Measurements from ENCODE around the gene USP24. TPM values are rescaled to one million over a fixed set of nuclear protein-coding genes. Genes with fewer than 3 reads are reported as not detected.

USP24 gene
- total RNA-seq, 1 experiment from 2014 or later = 38.5 TPM

DNA sequence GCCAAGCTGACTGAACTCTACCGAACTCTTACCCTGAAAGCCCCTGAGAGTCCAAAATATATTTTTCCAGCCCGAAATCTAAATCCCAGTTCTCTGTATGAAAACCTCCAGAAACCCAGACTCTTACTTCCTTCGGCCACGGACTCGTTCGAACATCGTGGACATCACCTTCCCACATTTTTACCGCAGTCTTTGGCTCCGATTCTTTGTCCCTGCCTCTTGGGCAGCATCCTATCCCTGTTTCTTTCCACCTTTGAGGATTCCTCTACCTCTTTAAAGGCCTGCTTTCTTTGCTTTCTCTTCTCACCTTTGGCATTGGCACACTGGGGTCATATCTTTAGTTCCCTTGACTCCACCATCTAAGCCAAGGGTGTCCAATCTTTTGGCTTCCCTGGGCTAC, 932 bp upstream of the USP24 start:
- no peak for DNase-seq
- H2AFZ ChIP-seq (ENCODE audit: low read length) = peak overlapping the region; percentile 82
- H3K4me3 ChIP-seq (ENCODE audit: low read length) = peak overlapping the region; percentile 95
- TF ChIP-seq, protein P1, sequence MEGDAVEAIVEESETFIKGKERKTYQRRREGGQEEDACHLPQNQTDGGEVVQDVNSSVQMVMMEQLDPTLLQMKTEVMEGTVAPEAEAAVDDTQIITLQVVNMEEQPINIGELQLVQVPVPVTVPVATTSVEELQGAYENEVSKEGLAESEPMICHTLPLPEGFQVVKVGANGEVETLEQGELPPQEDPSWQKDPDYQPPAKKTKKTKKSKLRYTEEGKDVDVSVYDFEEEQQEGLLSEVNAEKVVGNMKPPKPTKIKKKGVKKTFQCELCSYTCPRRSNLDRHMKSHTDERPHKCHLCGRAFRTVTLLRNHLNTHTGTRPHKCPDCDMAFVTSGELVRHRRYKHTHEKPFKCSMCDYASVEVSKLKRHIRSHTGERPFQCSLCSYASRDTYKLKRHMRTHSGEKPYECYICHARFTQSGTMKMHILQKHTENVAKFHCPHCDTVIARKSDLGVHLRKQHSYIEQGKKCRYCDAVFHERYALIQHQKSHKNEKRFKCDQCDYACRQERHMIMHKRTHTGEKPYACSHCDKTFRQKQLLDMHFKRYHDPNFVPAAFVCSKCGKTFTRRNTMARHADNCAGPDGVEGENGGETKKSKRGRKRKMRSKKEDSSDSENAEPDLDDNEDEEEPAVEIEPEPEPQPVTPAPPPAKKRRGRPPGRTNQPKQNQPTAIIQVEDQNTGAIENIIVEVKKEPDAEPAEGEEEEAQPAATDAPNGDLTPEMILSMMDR (conservative IDR thresholded peaks at IDR 0.05; ENCODE audit: low read depth, low read length) = no peak
- TF ChIP-seq EZH2 (IDR thresholded peaks at IDR 0.05; ENCODE audit: low read length, unreplicated experiment) (no peak), EZH2phosphoT487 (IDR thresholded peaks at IDR 0.05; ENCODE audit: borderline replicate concordance, low read length) (no peak)
- H3K9me2 ChIP-seq (replicated peaks; ENCODE audit: low read length) = no peaks in the 10 kb centered on the region
- no peaks in the 10 kb centered on the region for H3K36me3 ChIP-seq (ENCODE audit: low read depth, low read length)
- no peaks in the 10 kb centered on the region for H3F3A ChIP-seq (ENCODE audit: low read length, unreplicated experiment)
- peaks cover 55% of the 10 kb centered on the region for H3K79me2 ChIP-seq (ENCODE audit: low read length)
- peak overlapping the region; percentile 92 for H3K9ac ChIP-seq (ENCODE audit: low read length)
- no peak for ATAC-seq
- BruUV-seq (replicated peaks) = TSS peak; percentile 73
- peak overlapping the region; percentile 86 for H3K4me2 ChIP-seq (ENCODE audit: low read length)
- no peaks in the 10 kb centered on the region for H3K27me3 ChIP-seq (ENCODE audit: low read length)
- H3K4me1 ChIP-seq (ENCODE audit: insufficient read depth, low read length) = peaks cover 38% of the 10 kb centered on the region
- H3K27ac ChIP-seq (ENCODE audit: low read length) = 0 out of 2 replicates have a peak overlapping the region, but pooled peaks have one; percentile 60
- H4K20me1 ChIP-seq (ENCODE audit: low read length) = peaks cover 26% of the 10 kb centered on the region
- intact Hi-C loops (cut with micrococcal nuclease) = loop anchor here (10.0 kb wide), 1 partner anchor 1429 kb away; the partner anchor contains the start of gene PRKAA2
- CTCF ChIA-PET = no interaction called here
- no peaks in the 10 kb centered on the region for H3K9me3 ChIP-seq (ENCODE audit: low read length)
- POLR2A ChIA-PET (ENCODE audit: unreplicated experiment) = no interaction called here

DNA sequence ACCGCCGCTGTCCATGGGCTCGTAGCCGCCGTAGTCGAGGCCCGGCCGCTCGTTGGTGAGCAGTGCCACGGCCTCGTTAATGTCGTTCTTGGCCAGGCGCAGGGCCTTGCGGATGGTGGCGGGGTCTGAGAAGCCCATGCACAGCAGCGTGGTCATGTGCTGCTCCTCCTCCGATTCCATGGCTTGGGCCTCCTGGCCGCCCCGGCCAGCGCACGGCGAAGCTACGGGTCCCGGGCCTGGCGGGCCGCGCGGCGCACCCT, 300 bp downstream of the USP24 start:
- Histone ChIP-seq H3K36me3 (ENCODE audit: low read depth, low read length) (no peaks in the 10 kb centered on the region), H3K4me2 (ENCODE audit: low read length) (peak overlapping the region; percentile 86), H3K9me3 (ENCODE audit: low read length) (no peaks in the 10 kb centered on the region), H3K79me2 (ENCODE audit: low read length) (peaks cover 67% of the 10 kb centered on the region), H3K4me3 (ENCODE audit: low read length) (peak overlapping the region; percentile 95), H2AFZ (ENCODE audit: low read length) (peak overlapping the region; percentile 82; the same call in 1 of the 2 replicates), H4K20me1 (ENCODE audit: low read length) (peaks cover 35% of the 10 kb centered on the region), H3K27ac (ENCODE audit: low read length) (peak overlapping the region; percentile 60), H3K27me3 (ENCODE audit: low read length) (no peaks in the 10 kb centered on the region), H3K9me2 (replicated peaks; ENCODE audit: low read length) (no peaks in the 10 kb centered on the region), H3K4me1 (ENCODE audit: insufficient read depth, low read length) (peaks cover 42% of the 10 kb centered on the region), H3F3A (ENCODE audit: low read length, unreplicated experiment) (no peaks in the 10 kb centered on the region), H3K9ac (ENCODE audit: low read length) (peak overlapping the region; percentile 92)
- DNase-seq (no peak), ATAC-seq (peak; percentile 31)
- ChIA-PET CTCF (no interaction called here), POLR2A (ENCODE audit: unreplicated experiment) (interaction anchor here (0.7 kb wide), 1 partner anchor 8 kb away, joined by 8 read pairs; no protein-coding TSS in a partner anchor)
- no peak for TF ChIP-seq EZH2phosphoT487 (IDR thresholded peaks at IDR 0.05; ENCODE audit: borderline replicate concordance, low read length)
- TF ChIP-seq, protein P1 (conservative IDR thresholded peaks at IDR 0.05; ENCODE audit: low read depth, low read length) = no peak
- TF ChIP-seq EZH2 (IDR thresholded peaks at IDR 0.05; ENCODE audit: low read length, unreplicated experiment) = no peak
- intact Hi-C loops (cut with micrococcal nuclease) = loop anchor here (10.0 kb wide), 1 partner anchor 1430 kb away; the partner anchor contains the start of gene PRKAA2
- BruUV-seq (replicated peaks) = no TSS peak

DNA sequence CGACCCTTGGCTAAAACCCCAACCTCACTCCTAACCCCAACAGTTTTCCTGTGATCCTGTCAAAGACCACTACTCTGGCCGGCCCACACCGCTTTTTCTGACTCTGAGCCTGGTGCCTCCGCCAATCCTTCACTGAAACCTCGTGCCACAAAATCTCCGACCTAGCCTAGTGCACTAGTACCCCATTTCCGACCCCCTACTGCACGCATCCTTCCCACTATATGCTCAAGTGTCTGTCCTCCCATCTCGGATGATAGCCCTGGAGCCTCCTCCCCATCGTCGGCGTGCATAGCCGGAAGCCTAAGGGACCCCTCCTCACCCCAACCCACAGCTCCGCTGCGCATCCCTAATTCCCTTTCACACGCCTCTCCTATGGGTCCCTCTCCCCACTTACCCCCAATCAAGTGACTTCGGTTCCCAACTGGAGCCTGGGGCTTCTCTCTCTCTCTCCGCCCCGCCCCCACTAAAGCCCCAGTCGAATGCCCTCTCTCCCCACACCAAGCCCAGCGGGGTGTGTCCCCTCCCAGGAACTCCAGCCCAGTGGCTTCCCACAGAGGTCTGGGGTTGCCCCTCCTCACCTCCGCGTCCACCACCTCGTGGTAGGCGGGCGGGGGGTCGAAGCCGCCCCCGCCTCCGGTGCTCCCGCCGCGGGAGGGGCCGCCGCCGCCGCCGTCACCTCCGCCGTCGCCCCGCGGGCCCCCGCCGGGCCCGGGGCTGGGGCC, 791 bp downstream of the USP24 start:
- Histone ChIP-seq H3K4me3 (ENCODE audit: low read length) (peak overlapping the region; percentile 95), H3K27ac (ENCODE audit: low read length) (peak overlapping the region; percentile 60), H3K79me2 (ENCODE audit: low read length) (peaks cover 72% of the 10 kb centered on the region), H3K9me2 (replicated peaks; ENCODE audit: low read length) (no peaks in the 10 kb centered on the region), H4K20me1 (ENCODE audit: low read length) (peaks cover 36% of the 10 kb centered on the region), H3K4me2 (ENCODE audit: low read length) (peak overlapping the region; percentile 86), H2AFZ (ENCODE audit: low read length) (peak overlapping the region; percentile 82), H3K27me3 (ENCODE audit: low read length) (no peaks in the 10 kb centered on the region), H3F3A (ENCODE audit: low read length, unreplicated experiment) (no peaks in the 10 kb centered on the region), H3K9ac (ENCODE audit: low read length) (peak overlapping the region; percentile 92), H3K4me1 (ENCODE audit: insufficient read depth, low read length) (peaks cover 42% of the 10 kb centered on the region), H3K9me3 (ENCODE audit: low read length) (no peaks in the 10 kb centered on the region), H3K36me3 (ENCODE audit: low read depth, low read length) (no peaks in the 10 kb centered on the region)
- CTCF ChIA-PET = no interaction called here
- POLR2A ChIA-PET (ENCODE audit: unreplicated experiment) = interaction anchor here (0.7 kb wide), 1 partner anchor 8 kb away, joined by 8 read pairs; no protein-coding TSS in a partner anchor
- no TSS peak for BruUV-seq (replicated peaks)
- TF ChIP-seq EZH2phosphoT487 (IDR thresholded peaks at IDR 0.05; ENCODE audit: borderline replicate concordance, low read length) = no peak
- TF ChIP-seq EZH2 (IDR thresholded peaks at IDR 0.05; ENCODE audit: low read length, unreplicated experiment) = no peak
- TF ChIP-seq, protein P1 (conservative IDR thresholded peaks at IDR 0.05; ENCODE audit: low read depth, low read length) = no peak
- DNase-seq (peak; percentile 40), ATAC-seq (peak; percentile 27)
- intact Hi-C loops (cut with micrococcal nuclease) = loop anchor here (10.0 kb wide), 1 partner anchor 1430 kb away; the partner anchor contains the start of gene PRKAA2

All from PC-3 (cell line).